Measurements from ENCODE around the gene NALCN.

DNA sequence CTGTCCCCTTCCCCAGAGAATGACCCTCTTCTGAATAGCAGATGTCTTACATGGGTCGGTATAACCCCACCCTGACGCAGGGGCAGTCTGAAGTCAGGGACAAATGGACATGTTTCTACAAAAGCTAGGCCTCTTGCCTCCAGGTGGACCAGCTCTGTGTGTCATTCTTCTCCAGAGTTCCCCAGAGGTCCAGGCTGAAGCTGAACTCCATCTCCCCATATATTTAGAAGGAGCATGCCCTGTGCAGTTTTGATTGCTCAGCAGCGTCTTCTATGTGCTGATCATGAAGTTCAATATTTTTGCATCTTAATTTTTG lies 8.8 kb upstream of the NALCN start:
- TF ChIP-seq TAF1 (IDR thresholded peaks at IDR 0.05; ENCODE audit: low read depth, low read length) (no peak), EP300 (IDR thresholded peaks at IDR 0.05; ENCODE audit: borderline replicate concordance in 1 of 2, low read depth in 2 of 2, low read length in 2 of 2) (no peak), SP2 (IDR thresholded peaks at IDR 0.05; ENCODE audit: low read length) (no peak), YY1 (IDR thresholded peaks at IDR 0.05; ENCODE audit: low read depth, low read length) (no peak), JUN (IDR thresholded peaks at IDR 0.05; ENCODE audit: low read depth, low read length) (no peak), POLR2A (IDR thresholded peaks at IDR 0.05; ENCODE audit: control extremely low read depth in 1 of 2, low read depth in 2 of 2, low read length in 2 of 2) (no peak), RXRA (IDR thresholded peaks at IDR 0.05; ENCODE audit: insufficient read depth, low read depth, low read length) (no peak), EZH2 (IDR thresholded peaks at IDR 0.05; ENCODE audit: low read depth, low read length, severe bottlenecking) (no peak), CEBPB (IDR thresholded peaks at IDR 0.05; ENCODE audit: low read depth, low read length) (no peak), CBX8 (IDR thresholded peaks at IDR 0.05; ENCODE audit: borderline replicate concordance, low read depth, low read length) (no peak)
- TF ChIP-seq, protein P1, sequence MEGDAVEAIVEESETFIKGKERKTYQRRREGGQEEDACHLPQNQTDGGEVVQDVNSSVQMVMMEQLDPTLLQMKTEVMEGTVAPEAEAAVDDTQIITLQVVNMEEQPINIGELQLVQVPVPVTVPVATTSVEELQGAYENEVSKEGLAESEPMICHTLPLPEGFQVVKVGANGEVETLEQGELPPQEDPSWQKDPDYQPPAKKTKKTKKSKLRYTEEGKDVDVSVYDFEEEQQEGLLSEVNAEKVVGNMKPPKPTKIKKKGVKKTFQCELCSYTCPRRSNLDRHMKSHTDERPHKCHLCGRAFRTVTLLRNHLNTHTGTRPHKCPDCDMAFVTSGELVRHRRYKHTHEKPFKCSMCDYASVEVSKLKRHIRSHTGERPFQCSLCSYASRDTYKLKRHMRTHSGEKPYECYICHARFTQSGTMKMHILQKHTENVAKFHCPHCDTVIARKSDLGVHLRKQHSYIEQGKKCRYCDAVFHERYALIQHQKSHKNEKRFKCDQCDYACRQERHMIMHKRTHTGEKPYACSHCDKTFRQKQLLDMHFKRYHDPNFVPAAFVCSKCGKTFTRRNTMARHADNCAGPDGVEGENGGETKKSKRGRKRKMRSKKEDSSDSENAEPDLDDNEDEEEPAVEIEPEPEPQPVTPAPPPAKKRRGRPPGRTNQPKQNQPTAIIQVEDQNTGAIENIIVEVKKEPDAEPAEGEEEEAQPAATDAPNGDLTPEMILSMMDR (IDR thresholded peaks at IDR 0.05; ENCODE audit: control extremely low read depth in 1 of 3, insufficient read depth in 1 of 3, low read depth in 1 of 3, low read length in 3 of 3), result no peak
- TF ChIP-seq, protein P2, sequence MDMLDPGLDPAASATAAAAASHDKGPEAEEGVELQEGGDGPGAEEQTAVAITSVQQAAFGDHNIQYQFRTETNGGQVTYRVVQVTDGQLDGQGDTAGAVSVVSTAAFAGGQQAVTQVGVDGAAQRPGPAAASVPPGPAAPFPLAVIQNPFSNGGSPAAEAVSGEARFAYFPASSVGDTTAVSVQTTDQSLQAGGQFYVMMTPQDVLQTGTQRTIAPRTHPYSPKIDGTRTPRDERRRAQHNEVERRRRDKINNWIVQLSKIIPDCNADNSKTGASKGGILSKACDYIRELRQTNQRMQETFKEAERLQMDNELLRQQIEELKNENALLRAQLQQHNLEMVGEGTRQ (IDR thresholded peaks at IDR 0.05; ENCODE audit: low read length), result no peak

All from H1 (cell line).